GM19455 (cell line): ENCODE measurements around the gene NUP43.
"Not testable (repeated sequence)": the region's sequence is repeated elsewhere in the genome, so short reads cannot be mapped to it uniquely, and the experiment has no call there.

Source experiments
- ATAC-seq: cut with Tn5 transposase; IDR thresholded peaks from one replicate; pipeline ENCODE4 v1.9.1; 2021; ENCODE audit not compliant: unreplicated experiment

NUP43 gene

DNA sequence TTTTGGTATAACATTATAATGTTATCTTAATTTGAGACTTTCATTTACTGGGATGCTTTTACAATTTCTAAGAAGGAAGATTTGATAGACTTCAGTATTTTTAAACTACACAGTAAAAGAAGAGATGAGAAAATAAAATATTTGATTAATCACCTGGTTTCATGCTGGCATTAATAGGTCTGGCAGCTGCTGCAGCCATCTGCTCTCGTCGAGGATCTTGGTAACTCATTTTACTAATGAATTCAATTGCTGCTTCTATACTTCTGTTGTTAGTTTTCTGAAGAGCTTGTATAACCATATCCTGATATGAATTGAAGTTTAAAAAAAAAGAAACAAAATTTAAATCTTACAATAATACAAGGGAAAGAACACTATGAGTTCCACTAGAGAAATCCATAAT, 51.4 kb downstream of the NUP43 start:
- no peak for ATAC-seq

DNA sequence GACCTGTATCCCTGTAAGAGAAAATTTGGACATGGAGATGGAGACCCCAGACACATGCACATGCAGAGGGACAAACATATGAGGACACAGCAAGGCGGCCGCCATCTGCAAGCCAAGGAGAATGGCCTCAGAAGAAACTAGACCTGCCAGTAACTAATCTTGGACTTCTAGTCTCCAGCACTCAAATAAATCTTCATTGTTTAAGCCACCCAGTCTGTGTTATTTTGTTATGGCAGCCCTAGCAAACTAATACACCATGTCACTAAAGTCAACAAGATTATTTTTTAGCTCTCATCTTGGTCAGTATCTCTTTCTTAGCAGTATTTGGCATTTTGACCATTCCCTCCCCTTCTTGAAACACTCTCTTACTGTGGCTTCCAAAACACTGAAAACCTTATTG, 55.1 kb downstream of the NUP43 start:
- ATAC-seq: no peak

DNA sequence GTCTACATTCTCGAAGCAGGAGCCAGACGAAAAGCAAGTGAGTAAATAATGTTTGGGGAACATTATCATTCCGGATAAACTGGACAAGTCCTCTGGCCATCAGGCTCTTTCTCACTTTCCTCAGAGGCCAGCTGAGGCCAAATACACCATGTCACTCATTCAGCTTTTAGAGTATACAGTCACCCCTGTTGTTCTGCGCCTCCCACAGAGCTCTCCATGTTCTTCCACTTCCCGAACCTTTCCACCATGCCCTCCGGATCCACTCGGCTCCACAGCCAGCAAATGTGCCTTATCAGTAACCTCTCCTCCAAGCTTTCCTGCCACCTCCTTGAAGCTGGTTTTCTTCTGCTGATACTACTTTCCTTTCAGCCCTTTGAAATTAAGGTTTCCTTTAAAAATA, 60.1 kb downstream of the NUP43 start:
- no peak for ATAC-seq

GRCh38 chr6:149683256-149683859, 63.0 kb downstream of the NUP43 start:
- no peak for ATAC-seq

- not testable (repeated sequence) for ATAC-seq
Measured at GRCh38 chr6:149681845-149682244, 64.5 kb downstream of the NUP43 start.

GRCh38 chr6:149681209-149681608, 65.1 kb downstream of the NUP43 start:
- ATAC-seq: no peak

- no peak for ATAC-seq
Measured at GRCh38 chr6:149680503-149680902, 65.8 kb downstream of the NUP43 start.
